Adrenal gland (tissue), 12 donors: ENCODE results near the gene C21orf91. TPM values are rescaled to one million over a fixed set of nuclear protein-coding genes. Genes with fewer than 3 reads are reported as not detected.
A peak's percentile ranks its signal among the peaks of the same experiment; 100 is the strongest.

Source experiments
- DNase-seq, 7 donors: peaks; one replicate each; pipeline ENCODE4 v3.0.0-alpha.2; 2019 to 2020
- H3K27ac ChIP-seq, 5 donors: fragments of 200-600 bp; sonication (generic) in 4 of 5; 1 replicate in 3 of 5; 2 replicates in 2 of 5; pipeline versions ENCODE4 v1.5.1 to v1.8.0; 2016 to 2020; ENCODE audit warnings: mild to moderate bottlenecking in 1 of 5
- H3K27me3 ChIP-seq: fragments of 200-600 bp; 2 replicates; pipeline ENCODE4 v1.8.0; 2021
- H3K36me3 ChIP-seq, 2 donors: fragments of 200-600 bp; replicated peaks in 1 of 2; 1 replicate in 1 of 2; 2 replicates in 1 of 2; pipeline versions ENCODE4 v1.5.1 to v1.8.0; 2018 to 2022
- H3K4me1 ChIP-seq, 2 donors: fragments of 200-600 bp; replicated peaks in 1 of 2; 1 replicate in 1 of 2; 2 replicates in 1 of 2; pipeline versions ENCODE4 v1.5.1 to v1.8.0; 2018 to 2021
- H3K4me3 ChIP-seq, 4 donors: fragments of 200-600 bp; sonication (generic) in 3 of 4; one replicate each; pipeline ENCODE4 v1.5.1; 2016 to 2018
- H3K9me3 ChIP-seq, 3 donors: fragments of 200-600 bp; sonication (generic) in 1 of 3; replicated peaks in 1 of 3; 1 replicate in 2 of 3; 2 replicates in 1 of 3; pipeline versions ENCODE4 v1.5.1 to v1.8.0; 2016 to 2021
- CTCF ChIP-seq, 6 experiments: fragments of 450-650 bp in 4 of 6; fragments of 200-600 bp in 2 of 6; sonication (generic) in 1 of 6; IDR thresholded peaks; 1 replicate in 5 of 6; 2 replicates in 1 of 6; pipeline versions ENCODE4 v1.5.1 to v1.8.0; 2016 to 2021; ENCODE audit warnings: antibody characterized with exemption in 6 of 6, mild to moderate bottlenecking in 2 of 6, moderate library complexity in 1 of 6
- POLR2A ChIP-seq, 2 donors: fragments of 450-650 bp; IDR thresholded peaks; one replicate each; pipeline ENCODE4 v1.6.1; 2017; ENCODE audit warnings: antibody characterized with exemption in 2 of 2, mild to moderate bottlenecking in 2 of 2, moderate library complexity in 1 of 2
- WGBS, 4 donors: extraction: QIAGEN DNeasy Blood & Tissue Kit in 2 of 4; methylation state at CpG; one replicate each; pipeline versions ENCODE4 v1.1.5 to v1.1.7; 2013 to 2017; 5-methylcytosine and 5-hydroxymethylcytosine counted together
- intact Hi-C, 2 donors: fragments of 100-400 bp; cut with DNase I; formaldehyde crosslinking; loops; one replicate each; pipeline versions ENCODE4 v1.14.1 to v1.15.0; 2022 to 2023
- polyA plus RNA-seq, 3 donors: library from polyadenylated mRNA; stranded (reverse); fragments of 200-250 nt in 2 of 3; fragments of 350-450 nt in 1 of 3; fragmentation: Illumina TruSeq in 1 of 3; extraction: RNeasy Lipid Tissue Mini Kit (QIAGEN cat#74804) in 1 of 3; gene quantifications; one replicate each; pipeline ENCODE4 v1.2.3, GENCODE V29; 2013 to 2014
- total RNA-seq, 9 donors: library from RNA; depleted of rRNA in 4 of 9; stranded (reverse); fragments of >200 nt in 4 of 9; fragments of 120-200 nt in 1 of 9; fragmentation: NEBNext Ultra II Directional in 1 of 9; extraction: Animal tissue kit (Norgen Biotek cat#: 25700) in 1 of 9; gene quantifications; one replicate each; pipeline versions ENCODE4 v1.1.0 to v1.2.4, GENCODE V29; 2013 to 2023
- donor health status: healthy with polysubstance abuse.
- donor health status: Bipolar disorder and iron deficiency.
- donor health status: DM: yes; HTN: yes; CAD: no.
- donor health status: DM: no; HTN: no; CAD: no.
- donor health status: DM: no; HTN: no; CAD: no.
- donor health status: DM: yes; HTN: yes; CAD: no.

The C21orf91 gene
- total and polyA plus RNA-seq, 12 donors, result 1.9 to 19.1 (median 9.5) TPM

- no peak overlapping the region for H3K4me3 ChIP-seq
- intact Hi-C loops, result no loop called here
- H3K27ac ChIP-seq, result peak overlapping the region in 1 of 5 donors; percentile 0
- H3K36me3 ChIP-seq, result no peaks in the 10 kb centered on the region
- WGBS, 4 donors, result 69 to 87% (median 72%) methylated on average over 1 of the region's 1 CpG
- DNase-seq, result no peak
- no peaks in the 10 kb centered on the region for H3K9me3 ChIP-seq
- no peaks in the 10 kb centered on the region for H3K27me3 ChIP-seq
- no peak for TF ChIP-seq CTCF (IDR thresholded peaks at IDR 0.05)
- TF ChIP-seq POLR2A (IDR thresholded peaks at IDR 0.05), result no peak
- peaks cover 0 to 20% of the 10 kb centered on the region in 2 donors for H3K4me1 ChIP-seq
Measured at GRCh38 chr21:17796037-17796403, 23.1 kb downstream of the C21orf91 start.

DNA sequence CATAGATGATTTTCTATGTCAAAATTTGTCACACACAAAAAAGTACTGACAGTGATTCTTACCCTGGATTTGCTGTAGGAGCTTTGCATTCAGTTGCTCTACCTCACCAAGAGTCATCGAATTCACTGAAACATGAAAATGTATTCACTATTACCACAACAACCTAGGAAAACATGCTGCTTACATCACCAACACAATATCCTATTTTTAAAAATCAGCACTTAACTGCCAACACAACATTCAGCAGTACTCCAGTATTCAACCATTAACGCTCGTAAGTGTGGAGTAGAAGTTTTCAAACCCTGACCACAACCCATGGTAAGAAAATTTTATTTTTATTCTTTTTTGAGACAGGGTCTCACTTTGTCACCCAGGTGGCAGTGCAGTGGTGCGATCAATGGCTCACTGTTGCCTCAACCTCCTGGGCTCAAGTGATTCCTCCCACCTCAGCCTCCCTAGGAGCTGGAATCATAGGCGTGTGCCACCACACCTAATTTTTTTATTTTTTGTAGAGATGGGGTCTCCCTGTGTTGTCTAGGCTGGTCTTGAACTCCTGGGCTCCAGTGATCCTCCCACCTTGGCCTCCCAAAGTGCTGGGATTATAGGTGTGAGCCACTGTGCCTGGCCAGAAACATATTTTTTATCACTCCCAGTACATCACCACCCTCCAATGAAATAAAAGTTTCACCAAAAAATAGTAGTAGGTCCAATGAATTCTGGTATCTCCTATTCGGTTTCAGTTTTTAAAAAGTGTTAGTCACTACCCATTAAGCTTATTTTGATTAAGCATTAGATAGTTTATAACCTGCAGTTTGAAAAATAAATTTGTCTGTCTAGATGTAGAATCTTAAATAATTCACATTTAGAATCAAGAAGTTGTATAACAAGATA lies 23.8 kb downstream of the C21orf91 start:
- Histone ChIP-seq H3K4me1 (peaks cover 0 to 20% of the 10 kb centered on the region in 2 donors), H3K36me3 (no peaks in the 10 kb centered on the region), H3K4me3 (no peak overlapping the region), H3K9me3 (no peaks in the 10 kb centered on the region), H3K27me3 (no peaks in the 10 kb centered on the region), H3K27ac (peak overlapping the region in 1 of 5 donors; percentile 0)
- WGBS, 4 donors, result 86 to 93% (median 90%) methylated on average over 6 of the region's 6 CpGs
- TF ChIP-seq POLR2A (IDR thresholded peaks at IDR 0.05) (no peak), CTCF (IDR thresholded peaks at IDR 0.05) (no peak)
- DNase-seq, result no peak
- intact Hi-C loops, result no loop called here

DNA sequence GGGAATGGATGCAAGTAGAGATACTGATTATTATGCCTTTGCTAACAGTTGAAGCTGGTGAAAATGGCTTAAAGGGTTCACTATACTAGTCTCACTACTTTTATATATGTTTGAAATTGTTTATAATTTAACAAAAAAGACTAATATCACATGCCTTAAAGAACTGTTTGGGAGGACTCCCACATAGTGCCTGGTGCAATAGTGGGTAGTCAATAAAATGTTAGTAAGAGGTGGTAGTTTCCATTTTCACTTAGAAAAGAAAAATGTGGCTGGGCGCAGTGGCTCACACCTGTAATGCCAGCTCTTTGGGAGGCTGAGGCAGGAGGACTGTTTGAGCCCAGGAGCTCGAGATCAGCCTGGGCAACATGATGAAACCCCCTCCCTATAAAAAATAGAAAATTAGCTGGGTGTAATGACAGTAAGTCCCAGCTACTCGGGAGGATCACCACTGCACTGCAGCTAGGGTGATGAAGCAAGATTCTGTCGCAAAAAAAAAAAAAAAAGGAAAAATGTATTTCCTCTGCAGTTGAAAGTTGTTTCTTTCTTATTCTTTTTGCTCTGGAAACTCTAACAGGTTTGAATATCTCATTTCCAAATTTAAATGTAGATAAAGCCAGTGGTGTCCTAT lies 24.5 kb downstream of the C21orf91 start:
- Histone ChIP-seq H3K27ac (peak overlapping the region in 3 of 5 donors; percentile 57 to 86 (median 67)), H3K4me3 (peak overlapping the region in 1 of 4 donors; percentile 58), H3K4me1 (peaks cover 0 to 20% of the 10 kb centered on the region in 2 donors), H3K9me3 (no peaks in the 10 kb centered on the region), H3K36me3 (no peaks in the 10 kb centered on the region), H3K27me3 (no peaks in the 10 kb centered on the region)
- WGBS, 4 donors, result 67 to 77% (median 73%) methylated on average over 4 of the region's 4 CpGs
- intact Hi-C loops, result no loop called here
- no peak for DNase-seq
- TF ChIP-seq POLR2A (IDR thresholded peaks at IDR 0.05) (no peak), CTCF (IDR thresholded peaks at IDR 0.05) (no peak)

DNA sequence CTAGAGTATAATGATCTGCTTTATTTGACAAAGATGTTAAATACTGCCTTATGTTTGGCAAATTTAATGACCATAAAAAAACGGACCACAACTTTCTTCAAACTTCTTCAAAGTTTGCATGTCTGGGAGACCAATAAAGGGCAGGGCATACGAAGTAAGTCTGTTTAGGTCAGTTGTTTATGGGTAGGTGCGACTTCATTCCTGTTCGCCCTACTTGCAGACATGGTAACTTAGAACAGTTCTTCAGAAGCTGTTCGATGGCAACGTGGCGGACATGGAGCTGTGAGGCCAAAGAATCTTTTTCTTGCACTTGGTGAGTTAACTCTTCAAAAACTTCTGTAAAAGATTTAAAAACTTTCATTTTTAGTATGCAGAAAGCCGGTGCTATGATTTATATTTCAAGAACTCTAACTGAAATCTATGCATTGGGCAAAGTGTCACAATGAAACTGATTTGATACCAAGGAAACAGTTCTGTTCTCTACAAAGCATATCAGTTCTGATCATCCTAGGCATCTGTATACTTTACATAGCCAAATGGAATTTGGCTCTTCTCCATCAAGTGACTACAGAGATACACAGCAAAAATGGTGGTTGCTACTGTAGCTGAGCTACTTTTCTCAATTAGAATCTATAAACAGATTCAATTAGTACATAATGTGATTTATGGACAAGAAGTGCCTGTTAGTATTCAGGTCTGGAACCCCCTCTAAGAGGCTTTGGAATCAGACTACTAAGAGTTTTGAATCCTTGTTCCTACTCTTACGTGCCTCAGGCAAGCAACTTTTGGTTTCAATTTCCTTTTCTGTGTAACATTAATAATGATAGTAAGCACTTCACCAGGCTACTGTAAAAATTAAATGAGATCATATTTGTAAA lies 25.7 kb downstream of the C21orf91 start:
- no peak for TF ChIP-seq CTCF (IDR thresholded peaks at IDR 0.05)
- no peak for TF ChIP-seq POLR2A (IDR thresholded peaks at IDR 0.05)
- DNase-seq, result no peak
- Histone ChIP-seq H3K9me3 (no peaks in the 10 kb centered on the region), H3K27me3 (no peaks in the 10 kb centered on the region), H3K36me3 (no peaks in the 10 kb centered on the region), H3K4me3 (peak overlapping the region in 2 of 4 donors; percentile 15 to 58), H3K4me1 (peaks cover 0 to 19% of the 10 kb centered on the region in 2 donors), H3K27ac (peak overlapping the region; percentile 36 to 86 (median 57))
- intact Hi-C loops, result no loop called here
- 68 to 70% (median 70%) methylated on average over 9 of the region's 9 CpGs for WGBS, 4 donors
